NCI-H2196 (cell line): ENCODE measurements around the gene GRID2.
A peak's percentile ranks its signal among the peaks of the same experiment; 100 is the strongest.

Experiments used
- DNase-seq: peaks from one replicate; lab custom pipeline; 2025; ENCODE audit not compliant: unreplicated experiment; lab: John Stamatoyannopoulos, UW

The GRID2 gene

DNA sequence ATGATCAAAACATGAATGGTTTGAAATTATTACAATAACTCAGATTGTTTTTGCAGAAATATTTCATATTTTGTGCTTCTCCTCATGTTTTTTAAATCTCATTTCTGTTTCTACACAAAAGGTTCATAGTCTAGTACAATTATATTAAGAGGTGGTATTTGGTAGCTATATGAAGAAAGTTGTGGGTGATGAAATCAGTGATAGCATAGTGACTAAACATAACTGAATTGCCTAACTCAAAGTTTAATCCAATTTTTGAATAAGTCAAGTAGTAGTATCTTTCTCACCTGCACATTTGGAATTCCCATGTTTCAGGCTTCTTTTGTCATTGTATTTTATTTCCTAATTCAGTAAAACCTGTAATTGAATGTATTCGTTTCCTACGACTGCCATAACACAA lies 648.7 kb downstream of the GRID2 start:
- DNase-seq: no peak

DNA sequence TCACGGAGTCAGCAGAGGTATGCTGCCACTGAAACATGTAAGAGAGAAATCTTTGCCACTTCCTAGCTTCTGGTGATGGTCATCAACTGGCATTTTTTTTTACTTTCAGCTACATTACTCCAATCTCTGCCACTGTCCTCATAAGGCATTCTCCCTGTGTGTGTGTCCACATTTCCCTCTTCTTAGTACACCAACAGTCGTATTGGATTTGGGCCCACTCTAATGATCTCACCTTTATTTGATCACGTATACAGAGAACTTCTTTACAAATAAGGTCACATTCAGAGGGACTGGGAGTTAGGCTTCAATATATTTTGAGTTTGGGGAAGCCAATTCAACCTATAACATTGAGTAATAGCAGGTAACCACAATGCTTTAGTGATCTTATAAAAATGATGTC lies 649.1 kb downstream of the GRID2 start:
- no peak for DNase-seq

DNA sequence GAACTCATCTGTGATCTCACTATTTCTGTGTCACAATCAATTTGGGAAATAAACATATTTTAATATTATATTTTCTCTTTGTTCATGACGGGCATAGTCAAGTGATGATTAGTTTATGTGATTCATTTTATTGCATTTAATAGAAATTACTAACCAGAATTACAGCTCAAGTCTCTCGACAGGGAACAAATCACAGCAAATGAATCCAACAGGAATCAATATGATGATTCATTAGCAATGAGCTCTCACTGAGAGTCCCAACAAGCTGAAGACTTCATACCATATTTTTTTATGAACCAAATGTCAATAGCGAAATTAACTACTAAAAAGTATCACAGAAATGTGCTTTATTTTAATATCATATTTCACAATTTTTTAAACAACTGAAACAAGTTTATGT lies 649.7 kb downstream of the GRID2 start:
- no peak for DNase-seq

DNA sequence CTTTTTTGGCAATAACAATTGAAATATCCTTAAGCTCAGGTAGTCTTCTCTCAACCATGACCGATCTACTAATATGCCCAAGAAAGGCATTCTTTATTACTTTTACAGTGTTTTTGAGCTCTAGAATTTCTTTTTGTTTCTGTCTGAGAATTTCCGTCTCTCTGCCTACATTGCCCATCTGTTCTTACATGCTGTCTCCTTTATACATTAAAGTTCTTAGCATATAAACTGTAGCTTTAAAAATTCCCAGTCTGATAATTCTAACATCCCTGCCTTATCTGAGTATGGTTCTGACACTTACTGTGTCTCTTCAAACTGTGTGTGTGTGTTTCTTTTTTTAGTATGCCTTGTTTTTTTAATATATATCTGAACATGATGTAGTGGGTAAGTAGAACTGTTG lies 658.1 kb downstream of the GRID2 start:
- DNase-seq: no peak

DNA sequence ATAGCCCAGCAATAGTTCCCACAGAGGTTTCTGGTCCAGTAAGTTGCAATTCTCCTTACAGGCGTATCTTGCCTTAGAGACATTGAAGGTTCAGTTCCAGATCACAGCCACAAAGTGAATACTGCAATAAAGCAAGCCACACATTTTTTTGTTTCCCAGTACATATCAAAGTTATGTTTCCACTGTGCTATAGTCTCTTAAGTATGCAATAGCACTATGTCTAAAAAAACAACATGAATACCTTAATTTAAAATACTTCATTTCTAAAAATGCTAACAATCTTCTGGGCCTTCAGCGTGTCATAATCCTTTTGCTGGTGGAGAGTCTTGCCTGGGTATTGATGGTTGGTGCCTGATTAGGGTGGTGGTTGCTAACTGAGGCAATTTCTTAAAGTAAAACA lies 659.1 kb downstream of the GRID2 start:
- no peak for DNase-seq

DNA sequence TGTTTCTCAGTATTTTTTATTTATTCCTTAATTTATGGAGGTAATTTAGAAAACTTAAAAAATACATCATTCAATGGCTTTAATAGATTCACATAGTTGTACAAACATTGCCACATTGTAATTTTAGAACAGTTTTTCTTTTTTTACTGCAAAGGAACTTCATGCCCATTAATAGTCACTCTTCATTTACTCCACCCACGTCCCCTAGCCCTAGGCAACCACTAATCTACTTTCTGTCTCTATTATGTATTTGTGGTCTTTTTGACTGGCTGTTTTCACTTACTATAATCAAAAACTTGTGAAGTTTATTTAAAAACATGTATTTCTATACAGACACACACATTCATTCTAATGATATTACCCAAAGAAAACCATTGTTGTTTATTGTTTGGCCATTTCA lies 664.8 kb downstream of the GRID2 start:
- DNase-seq: no peak

DNA sequence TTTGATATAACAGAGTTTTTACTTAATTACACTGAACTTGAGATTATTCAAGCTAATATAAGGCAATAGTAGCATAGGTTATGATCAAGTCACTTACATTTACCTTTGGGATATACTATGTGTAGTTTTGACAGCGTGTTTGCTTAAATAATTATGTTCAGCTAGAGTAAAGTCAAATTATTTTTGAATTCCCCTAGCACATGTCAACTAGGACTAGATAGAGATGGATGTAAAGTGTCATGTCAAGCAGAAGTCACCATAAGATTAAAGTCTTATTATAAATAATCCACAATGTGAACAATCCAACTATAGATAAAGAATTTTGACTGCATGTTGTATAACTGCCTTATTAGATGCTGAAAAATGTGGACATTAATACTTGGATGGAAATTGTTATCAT lies 665.2 kb downstream of the GRID2 start:
- DNase-seq: no peak

DNA sequence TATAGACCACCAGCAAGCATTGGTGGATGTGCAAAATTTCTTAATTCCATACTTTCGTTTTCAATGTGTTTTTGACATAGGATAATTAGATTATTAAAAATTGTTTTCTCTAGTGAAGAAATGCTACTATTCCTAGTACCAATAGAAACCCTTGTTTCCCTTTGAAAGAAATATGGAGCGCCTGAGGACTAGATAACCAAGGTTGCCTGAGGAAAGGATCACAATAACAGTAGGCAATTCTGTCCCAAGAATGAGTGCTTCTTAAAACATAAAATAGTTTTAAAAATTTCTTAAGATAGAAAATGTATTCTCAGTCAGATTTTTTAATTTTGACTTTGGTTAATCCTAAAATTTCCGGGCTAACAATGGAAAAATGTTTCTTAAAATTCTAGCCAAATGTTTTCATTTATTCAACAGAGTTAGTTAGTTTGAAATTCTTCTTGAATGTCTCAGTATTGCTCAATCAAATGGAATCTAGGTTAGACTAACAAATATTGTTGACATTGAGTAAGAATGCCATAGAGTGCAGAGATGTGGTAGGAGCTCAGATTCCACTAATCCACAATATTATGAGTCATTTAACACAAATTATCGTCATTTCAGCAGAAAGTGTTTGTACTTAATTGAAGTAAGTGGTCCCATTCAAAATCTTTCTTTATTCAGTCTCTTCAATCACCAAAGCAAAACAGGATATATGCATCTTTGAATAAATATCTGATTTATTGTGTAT lies 666.0 kb downstream of the GRID2 start:
- peak; percentile 3 for DNase-seq

DNA sequence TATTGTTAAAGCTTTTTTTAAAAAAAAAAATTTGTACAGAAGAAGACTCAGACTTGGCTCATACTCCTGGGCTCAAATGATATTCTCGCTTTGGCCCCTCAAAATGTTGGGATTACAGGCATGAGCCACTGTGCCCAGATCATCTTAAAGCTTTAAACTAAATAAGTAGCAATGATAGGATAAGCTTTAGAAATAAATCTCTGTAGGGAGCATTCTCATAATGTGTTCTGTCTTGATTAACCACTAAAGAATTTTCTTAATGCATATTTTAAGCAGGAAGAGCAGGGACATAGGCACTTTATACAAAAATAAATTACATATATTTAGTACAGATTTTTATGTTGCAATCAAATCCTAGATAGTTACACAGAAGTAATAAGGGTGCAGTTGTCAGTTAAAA lies 667.2 kb downstream of the GRID2 start:
- no peak for DNase-seq

DNA sequence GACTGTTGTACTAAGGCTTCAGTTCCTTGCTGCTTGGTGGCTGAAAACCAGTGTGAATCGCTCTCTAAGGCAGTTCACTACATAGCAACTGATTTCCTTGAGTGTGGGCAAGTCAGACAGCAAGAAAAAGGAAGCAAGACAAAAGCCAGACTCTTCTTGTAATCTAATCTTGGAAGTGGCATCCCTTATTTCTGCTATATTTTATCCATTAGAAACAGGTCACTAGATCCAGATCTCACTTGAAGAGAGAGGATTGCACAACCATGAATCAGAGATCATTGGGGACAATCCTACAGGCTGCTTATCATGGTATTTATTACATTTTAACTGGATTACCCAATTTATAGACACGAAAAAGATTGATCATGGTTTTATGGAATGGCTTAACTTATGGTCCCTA lies 684.5 kb downstream of the GRID2 start:
- DNase-seq: no peak

DNA sequence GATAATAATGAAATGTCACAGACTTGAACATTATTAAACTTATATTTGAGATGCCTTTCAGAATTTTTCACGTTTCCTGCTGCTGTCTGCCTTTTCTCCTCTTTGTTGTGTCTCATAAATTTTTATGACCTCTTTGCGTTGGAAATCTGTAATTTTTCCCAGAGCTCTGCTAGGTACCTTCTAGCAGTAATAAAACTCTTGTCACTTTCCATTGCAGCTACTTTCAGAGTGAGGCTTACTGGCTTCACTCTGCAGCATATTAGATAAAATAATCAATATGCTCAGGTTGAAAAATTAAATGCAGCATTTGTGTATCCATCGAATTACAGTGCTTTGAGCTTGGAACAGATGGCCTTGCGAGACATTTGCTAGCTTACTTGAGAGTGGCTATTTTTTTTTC lies 689.0 kb downstream of the GRID2 start:
- no peak for DNase-seq

DNA sequence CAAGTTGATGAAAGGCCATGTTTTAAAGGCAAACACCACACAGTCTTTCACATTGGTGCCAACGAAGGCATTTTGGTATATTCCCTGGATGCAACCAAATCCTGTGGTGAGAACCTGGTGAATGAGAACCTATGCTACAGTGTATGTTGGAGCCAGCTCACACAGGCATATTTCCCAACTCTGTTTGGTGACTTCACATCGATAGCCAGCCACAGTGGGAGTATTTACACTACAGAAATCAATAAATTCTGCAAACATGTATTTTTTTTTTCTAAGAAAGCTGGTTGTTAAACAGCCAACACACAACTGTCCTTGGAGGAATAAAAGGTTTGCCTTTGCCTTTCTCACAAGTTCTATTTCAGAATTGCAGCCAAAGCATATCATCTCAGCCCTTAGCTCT lies 691.0 kb downstream of the GRID2 start:
- DNase-seq: no peak

DNA sequence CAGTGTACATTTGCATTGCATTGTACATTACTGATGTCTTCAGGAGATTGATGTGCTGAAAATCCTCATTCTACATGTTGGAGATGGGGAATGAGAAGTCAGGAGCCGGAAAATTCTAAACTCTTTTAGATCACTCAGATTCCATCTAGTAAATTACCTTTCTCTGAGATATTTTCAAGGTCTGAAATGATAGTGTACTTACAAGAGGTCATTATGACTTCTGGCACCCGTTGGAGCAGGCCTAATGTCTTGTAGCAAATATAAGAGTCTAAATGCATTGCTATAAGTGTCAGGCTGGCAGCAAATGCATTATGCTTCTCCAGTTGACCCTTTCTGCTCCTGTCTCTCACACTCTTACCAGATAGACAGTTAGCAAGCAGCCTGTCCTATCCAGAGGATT lies 692.8 kb downstream of the GRID2 start:
- no peak for DNase-seq

DNA sequence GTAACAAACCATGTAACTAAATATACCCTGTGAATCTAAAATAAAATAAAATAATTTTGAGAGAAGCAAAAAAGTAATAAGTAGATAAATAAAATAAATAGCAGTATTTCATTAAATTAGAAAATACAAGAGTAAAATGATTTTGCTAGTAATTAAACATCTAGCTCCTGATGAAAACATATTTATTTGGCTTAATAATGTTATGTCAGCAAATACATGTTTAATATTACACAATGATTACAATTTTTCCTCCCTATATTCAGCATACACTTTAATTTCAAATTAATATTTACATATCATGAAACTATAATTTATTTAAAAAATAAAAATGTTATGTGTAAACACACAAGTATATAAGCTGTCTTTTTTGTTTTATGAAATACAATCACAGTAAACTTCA lies 697.1 kb downstream of the GRID2 start:
- no peak for DNase-seq

DNA sequence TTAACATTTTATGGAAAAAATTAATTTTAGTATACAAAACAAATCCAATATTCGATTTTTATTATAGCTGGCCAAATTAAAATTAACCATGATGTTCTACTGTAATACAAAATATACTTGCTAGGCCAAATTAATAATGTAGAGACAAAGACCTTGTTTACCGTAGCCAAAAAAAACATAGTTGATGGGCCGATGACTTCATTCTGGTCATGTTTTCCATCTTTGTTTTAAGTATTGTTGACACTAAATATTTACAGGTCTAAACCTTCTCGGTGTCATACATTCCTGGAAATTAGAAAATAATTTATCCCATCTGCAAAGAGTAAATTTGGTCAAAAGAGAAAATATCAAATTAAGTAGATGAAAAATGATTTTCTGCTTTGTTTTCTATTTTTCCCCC lies 698.5 kb downstream of the GRID2 start:
- no peak for DNase-seq

DNA sequence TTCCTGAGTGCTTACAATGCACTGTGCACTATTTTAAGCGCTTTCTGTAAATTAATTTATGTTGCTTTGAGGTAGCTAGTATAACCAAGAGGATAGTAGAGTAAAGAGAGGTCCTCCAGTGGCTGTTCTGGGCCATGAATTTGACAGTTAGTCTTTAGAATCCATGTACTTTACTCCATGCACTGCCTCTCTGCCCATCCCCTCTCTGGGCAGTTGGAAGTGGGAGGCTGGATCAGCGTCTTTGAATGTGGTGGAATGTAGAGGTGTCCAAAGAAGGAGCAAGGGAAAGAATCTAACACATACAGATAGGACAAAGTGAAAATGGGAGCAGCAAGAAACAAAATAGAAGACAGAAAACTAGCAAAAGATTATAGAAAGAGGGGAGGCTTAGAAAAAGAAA lies 712.6 kb downstream of the GRID2 start:
- no peak for DNase-seq

DNA sequence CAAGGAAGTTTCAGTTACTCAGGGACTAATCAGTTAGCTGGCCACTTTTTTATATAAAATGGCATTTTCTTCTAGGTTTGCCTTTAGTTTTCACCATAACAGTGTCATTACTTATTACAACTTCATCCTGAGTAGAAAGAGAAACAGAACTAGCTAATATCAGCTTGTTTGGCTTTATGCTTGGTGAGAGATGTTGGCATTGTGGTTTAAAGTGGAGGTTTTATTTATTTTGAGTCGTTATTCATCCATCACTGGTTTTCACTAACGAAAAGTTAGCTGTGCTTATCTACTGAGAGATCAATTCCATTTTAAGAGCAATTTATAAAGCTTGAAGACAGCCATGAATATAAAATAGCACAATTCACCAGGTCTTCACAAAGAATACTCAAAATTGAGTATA lies 714.5 kb downstream of the GRID2 start:
- no peak for DNase-seq

DNA sequence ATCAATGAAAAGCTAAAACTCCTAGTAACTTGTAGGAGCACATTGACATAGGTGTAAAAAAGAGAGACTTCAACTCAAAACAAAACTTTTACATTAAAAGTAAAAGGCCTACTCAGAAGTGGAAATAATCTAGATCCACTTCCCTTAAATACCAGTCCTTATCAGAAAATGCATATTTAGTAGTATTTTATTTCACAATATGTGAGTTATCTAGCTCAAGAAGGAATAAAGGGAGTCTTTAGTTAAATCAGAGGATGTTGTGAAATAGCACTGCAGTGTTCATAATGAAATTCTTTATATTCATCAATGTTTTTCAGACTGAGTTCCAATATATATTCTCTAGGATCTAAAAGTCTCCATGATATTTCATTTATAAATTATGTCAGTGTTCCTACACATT lies 715.0 kb downstream of the GRID2 start:
- no peak for DNase-seq

DNA sequence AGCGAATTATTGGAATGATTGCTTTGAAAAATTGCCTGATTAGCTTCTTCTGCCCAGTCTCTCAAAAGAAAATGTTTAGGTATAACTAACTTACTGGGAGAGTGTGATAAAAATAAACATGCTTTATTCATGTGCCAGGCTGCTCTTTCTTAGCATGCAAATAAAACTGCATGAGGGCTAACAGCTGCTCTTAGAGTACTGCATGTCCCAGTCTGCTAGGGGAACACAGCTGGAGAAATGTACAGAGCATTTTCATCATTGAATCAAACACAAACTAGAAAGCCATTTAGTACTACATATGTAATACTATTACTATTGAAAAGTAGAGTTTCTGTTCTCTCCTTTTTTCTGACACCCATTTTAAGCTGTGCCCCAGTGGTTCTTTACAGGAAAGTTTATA lies 726.0 kb downstream of the GRID2 start:
- DNase-seq: no peak

DNA sequence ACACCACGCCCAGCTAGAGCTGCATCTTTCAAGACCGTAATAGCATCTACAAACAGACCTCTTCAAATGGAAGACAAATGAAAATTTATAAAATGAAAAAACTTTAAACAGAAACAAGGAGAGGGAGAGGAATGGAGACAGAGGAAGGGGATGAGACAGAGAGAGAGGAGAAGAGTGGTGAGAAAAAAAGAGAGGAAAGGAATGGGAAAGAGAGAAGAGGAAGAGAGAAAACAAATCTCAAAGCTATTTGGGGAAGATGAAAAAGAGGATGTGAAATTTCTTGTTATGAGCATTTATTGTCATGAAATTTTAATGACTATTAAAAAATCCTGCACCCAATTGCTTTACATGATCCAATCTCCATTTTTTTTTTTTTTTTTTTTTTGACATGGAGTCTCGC lies 726.9 kb downstream of the GRID2 start:
- DNase-seq: no peak

DNA sequence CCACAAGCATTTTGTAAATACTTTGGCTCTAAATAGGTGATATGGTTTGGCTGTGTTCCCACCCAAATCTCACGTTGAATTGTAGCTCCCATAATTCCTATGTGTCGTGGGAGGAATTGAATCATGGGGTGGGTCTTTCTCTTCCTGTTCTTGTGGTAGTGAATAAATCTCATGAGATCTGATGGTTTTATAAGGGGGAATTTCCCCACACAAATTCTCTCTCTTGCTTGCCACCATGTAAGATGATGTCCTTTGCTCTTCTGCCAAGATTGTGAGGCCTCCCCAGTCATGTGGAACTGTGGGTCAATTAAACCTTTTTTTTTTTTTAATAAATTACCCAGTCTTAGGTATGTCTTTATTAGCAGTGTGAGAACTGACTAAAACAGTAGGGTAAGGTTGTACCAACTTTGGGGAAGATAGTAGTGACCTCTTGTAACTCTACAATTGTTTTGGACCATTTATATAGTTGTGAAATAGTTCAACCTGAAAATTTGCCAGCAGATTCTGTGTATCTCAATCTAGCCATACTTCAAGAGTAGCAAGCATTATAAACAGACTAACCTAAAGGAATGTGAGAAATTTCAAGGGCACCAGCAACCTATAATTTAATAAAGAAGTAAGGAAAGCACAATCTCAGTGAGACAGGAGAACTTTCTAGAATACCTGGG lies 727.8 kb downstream of the GRID2 start:
- no peak for DNase-seq

DNA sequence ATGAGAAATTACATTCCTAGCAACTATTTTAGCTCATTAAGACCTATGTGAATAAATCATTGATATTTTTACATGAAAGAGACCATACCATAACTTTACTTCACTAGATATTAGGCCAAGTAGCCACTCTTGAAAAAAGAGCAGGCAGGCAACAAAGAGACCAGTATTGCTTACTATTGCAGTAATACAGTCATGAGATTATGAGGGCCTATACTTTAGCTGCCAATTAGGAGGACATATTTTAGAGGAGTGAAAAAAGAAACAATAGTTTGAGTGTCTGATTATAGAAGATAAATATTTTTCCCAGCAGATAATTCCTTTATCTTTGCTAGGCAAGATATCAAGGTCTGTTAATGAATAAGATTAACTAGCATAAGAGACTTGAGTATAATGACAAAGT lies 739.0 kb downstream of the GRID2 start:
- no peak for DNase-seq

DNA sequence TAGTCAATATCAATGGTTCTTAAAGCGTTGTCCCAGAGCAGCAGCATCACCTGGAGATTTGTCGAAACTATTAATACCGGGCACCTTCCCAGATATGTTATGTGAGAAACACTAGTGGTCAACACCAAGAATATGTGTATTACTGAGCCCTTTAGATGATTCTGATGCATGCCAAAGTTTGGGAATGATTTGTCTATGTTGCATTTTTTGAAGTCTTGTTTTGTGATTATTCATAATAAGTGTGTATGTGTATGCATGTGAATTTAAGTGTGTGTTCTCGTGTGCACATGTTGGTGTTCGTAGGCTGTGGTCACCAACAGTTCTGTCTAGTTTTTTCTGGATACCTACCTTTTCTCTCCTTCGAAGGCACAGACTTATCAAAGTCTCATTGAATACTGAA lies 749.4 kb downstream of the GRID2 start:
- DNase-seq: no peak
